PC-3 (cell line): ENCODE results near the gene MCM9.

Experiments
- EZH2 ChIP-seq: fragments of 300-600 bp; sonication (generic); IDR thresholded peaks from one replicate; pipeline ENCODE4 v1.6.1; 2017; ENCODE audit warnings: antibody characterized with exemption, mild to moderate bottlenecking, low read length; ENCODE audit not compliant: unreplicated experiment
- EZH2phosphoT487 ChIP-seq: fragments of 300-600 bp; sonication (generic); IDR thresholded peaks from 2 replicates; pipeline ENCODE4 v1.6.1; 2018; ENCODE audit warnings: mild to moderate bottlenecking, antibody characterized with exemption, low read length, borderline replicate concordance
- TF ChIP-seq, protein P1 (sequence below): fragments of 300-600 bp; sonication (generic); conservative IDR thresholded peaks from 2 replicates; pipeline ENCODE4 v1.5.1; 2017; ENCODE audit warnings: antibody characterized with exemption, low read depth, mild to moderate bottlenecking, low read length

GRCh38 chr6:118826096-118826495 lies 108.9 kb downstream of the MCM9 start:
- TF ChIP-seq, protein P1, sequence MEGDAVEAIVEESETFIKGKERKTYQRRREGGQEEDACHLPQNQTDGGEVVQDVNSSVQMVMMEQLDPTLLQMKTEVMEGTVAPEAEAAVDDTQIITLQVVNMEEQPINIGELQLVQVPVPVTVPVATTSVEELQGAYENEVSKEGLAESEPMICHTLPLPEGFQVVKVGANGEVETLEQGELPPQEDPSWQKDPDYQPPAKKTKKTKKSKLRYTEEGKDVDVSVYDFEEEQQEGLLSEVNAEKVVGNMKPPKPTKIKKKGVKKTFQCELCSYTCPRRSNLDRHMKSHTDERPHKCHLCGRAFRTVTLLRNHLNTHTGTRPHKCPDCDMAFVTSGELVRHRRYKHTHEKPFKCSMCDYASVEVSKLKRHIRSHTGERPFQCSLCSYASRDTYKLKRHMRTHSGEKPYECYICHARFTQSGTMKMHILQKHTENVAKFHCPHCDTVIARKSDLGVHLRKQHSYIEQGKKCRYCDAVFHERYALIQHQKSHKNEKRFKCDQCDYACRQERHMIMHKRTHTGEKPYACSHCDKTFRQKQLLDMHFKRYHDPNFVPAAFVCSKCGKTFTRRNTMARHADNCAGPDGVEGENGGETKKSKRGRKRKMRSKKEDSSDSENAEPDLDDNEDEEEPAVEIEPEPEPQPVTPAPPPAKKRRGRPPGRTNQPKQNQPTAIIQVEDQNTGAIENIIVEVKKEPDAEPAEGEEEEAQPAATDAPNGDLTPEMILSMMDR: no peak
- TF ChIP-seq EZH2phosphoT487 (no peak), EZH2 (no peak)
